ENCODE results near the gene KTN1.

GRCh38 chr14:55592436-55592835 is 12.4 kb downstream of the KTN1 start:
- TF ChIP-seq CTCF (IDR thresholded peaks at IDR 0.05) (no peak), ZFX (IDR thresholded peaks at IDR 0.05; ENCODE audit: borderline replicate concordance) (no peak)

Measured in 22Rv1 (cell line).